NCI-H446 (cell line): ENCODE measurements around the gene DCC.
"Not testable (repeated sequence)": the region's sequence is repeated elsewhere in the genome, so short reads cannot be mapped to it uniquely, and the experiment has no call there.

Experiments used
- DNase-seq, 2 experiments: peaks; one replicate each; lab custom pipeline; 2025; lab: John Stamatoyannopoulos, UW

Gene DCC

DNA sequence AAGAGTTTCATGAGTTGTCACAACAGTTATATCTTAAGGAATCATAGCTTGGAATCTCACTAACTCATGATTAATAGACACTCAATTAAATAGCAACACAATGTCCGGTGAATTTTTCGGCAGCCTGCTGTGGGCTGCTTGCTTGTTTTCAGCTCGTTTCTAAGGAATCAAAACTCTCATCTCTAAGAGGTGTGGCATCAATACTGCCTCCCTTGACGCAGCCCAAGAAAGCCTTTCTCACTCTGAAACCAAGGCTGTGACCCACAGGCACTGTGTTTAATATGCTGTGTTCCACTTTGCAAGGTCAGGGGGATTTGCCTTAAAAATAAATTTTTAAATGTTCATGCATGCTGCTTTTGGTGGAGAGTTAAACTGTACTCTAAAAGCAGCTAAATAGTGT is 5.4 kb downstream of the DCC start:
- DNase-seq = no peak

GRCh38 chr18:52348209-52348608 is 8.2 kb downstream of the DCC start:
- DNase-seq = peak in 1 of 2 experiments; percentile 53

- DNase-seq = no peak
Observed at GRCh38 chr18:52349498-52349897, 9.5 kb downstream of the DCC start.

GRCh38 chr18:52352920-52353319 is 12.9 kb downstream of the DCC start:
- no peak for DNase-seq

- no peak for DNase-seq
Observed at GRCh38 chr18:52353589-52353988, 13.6 kb downstream of the DCC start.

DNA sequence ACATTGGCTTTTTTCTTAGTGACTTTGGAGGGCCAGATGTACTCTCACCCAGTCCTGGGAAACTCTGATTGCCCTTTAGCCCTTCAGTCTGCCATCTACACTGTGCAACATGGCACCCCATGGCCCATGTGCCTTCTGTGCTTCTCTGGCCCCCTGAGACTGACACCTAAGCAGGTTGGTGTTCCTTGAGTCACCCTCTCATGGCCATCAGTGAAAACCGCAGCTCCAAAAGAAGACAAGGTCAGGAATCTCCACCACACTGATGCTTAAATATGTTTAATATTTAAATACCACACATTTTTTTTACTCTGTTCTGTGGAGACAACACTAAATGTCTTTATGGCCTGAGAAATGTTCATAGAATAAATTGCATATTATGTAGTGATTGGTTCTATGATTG is 23.9 kb downstream of the DCC start:
- no peak for DNase-seq

DNA sequence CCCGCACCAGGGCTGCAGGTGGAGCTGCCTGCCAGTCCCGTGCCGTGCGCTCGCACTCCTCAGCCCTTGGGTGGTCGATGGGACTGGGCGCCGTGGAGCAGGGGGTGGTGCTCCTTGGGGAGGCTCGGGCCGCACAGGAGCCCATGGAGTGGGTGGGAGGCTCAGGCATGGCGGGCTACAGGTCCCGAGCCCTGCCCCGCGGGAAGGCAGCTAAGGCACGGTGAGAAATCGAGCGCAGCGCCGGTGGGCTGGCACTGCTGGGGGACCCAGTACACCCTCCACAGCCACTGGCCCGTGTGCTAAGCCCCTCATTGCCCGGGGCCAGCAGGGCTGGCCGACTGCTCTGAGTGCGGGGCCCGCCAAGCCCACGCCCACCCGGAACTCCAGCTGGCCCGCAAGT is 26.9 kb downstream of the DCC start:
- DNase-seq = not testable (repeated sequence)

DNA sequence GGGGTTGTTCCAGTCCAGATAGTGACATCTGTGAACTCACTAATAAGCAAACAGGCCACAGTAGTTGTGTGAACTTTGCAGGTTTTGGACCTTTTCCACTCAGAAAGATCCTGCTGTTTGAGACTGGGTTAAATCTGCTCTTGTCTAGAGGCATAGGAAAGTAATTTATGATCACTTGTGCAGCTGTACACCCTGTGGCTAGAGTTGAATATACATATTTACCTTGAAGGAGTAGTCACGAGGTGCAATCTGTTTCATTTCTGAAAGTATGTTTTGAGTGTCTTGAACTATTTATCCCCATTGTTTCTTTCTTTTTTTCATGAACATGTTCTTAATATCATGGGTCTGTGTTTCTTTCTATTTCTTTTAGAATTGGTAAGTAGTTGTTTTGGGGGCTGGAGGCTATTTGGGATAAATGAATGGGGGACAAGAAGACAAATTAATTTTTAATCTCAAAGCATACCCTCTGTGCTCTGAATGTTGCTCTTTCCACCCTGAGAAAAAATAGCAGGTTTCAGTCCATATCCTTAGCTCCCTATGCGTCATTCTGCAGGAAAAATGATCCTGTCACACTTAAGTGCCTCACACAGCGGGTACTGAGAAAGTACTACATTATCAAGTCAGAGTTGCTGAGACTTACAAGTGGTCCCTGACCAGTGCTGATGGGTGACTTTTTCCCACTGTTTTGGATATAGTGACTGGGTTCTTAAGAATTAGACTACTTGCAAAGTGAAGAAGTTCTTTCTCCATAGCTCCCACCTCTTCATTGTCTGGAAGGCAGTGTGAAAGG is 28.2 kb downstream of the DCC start:
- no peak for DNase-seq

- no peak for DNase-seq
Observed at GRCh38 chr18:52370841-52371240, 30.8 kb downstream of the DCC start.

- DNase-seq = no peak
Observed at GRCh38 chr18:52376104-52376503, 36.1 kb downstream of the DCC start.

- no peak for DNase-seq
Observed at GRCh38 chr18:52377094-52377493, 37.1 kb downstream of the DCC start.

DNA sequence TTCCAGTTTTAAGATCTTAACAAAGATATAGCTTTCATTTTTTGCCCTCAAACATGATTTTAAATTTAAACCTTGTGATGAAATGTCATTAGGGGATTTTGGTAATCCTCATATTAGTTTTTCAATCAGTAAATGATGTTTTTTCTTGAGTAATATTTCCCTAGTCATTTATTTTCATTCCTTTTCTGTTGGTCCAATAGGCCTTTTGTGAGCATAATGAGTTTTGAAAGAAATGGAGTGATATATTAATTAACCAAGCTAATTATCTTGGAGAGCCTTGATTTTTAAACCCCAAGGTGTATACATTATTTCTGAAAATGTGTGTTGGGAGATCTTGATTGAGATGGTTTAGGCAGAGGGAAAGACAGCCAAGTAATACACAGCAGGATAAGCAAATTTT is 46.3 kb downstream of the DCC start:
- DNase-seq = no peak

GRCh38 chr18:52387175-52387574 is 47.2 kb downstream of the DCC start:
- no peak for DNase-seq

GRCh38 chr18:52391810-52392559 is 52.0 kb downstream of the DCC start:
- peak; percentile 35 to 65 for DNase-seq

DNA sequence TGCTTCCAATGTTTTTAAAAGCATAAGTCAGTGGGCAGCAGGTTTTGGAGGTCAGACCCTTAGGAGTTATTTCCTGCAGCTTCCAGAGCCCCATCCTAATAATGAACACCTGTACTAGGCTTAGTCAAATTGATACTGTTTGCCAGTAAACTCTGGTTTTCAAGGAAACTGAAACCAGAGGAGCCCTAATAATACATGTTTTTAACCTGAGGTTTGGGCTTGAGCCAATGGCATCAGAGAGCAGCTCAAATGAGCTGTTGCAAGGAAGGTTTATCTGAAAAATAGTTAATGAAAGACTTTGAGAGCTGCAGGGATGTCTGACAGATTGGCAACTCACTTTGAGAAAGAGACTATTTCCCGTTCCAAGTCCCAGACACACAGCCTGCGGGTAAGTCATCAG is 54.6 kb downstream of the DCC start:
- peak in 1 of 2 experiments; percentile 2 for DNase-seq

GRCh38 chr18:52395146-52395852 is 55.3 kb downstream of the DCC start:
- DNase-seq = no peak

GRCh38 chr18:52401236-52401635 is 61.2 kb downstream of the DCC start:
- no peak for DNase-seq

- peak in 1 of 2 experiments; percentile 10 for DNase-seq
Observed at GRCh38 chr18:52402814-52403213, 62.8 kb downstream of the DCC start.

DNA sequence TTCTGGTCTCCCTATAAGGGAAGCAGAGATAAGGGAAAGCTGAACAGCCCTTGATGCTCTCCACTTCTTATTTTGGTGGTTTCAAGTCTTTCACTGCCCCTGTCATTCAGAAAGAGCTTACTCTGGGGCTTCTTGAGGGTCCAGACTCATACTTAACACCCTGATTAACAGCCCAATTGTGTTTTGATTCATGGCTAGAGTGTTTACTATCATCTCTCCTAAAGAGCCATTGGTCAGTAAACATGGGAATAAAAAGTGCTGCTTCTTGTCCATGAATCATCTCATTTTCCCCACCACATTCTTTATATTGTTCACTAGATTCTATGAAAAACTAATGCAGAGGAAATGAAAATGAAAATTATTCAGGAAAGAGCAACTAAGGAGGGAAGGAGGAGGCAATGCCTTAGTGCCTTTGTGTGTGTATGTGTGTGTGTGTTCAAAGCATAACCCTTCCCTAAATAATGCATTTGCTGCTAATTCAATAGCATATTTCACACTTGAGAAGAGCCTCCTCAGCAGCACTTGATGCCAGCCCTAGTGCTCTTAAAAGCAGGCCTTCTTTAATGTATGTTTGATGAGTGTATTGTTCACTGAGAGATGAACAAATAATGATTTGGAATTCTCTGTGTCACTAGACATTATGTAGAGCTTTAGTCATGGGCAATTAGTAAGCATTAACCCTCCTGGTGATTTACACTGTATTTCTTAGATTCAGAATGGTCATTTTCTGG is 63.5 kb downstream of the DCC start:
- DNase-seq = no peak

DNA sequence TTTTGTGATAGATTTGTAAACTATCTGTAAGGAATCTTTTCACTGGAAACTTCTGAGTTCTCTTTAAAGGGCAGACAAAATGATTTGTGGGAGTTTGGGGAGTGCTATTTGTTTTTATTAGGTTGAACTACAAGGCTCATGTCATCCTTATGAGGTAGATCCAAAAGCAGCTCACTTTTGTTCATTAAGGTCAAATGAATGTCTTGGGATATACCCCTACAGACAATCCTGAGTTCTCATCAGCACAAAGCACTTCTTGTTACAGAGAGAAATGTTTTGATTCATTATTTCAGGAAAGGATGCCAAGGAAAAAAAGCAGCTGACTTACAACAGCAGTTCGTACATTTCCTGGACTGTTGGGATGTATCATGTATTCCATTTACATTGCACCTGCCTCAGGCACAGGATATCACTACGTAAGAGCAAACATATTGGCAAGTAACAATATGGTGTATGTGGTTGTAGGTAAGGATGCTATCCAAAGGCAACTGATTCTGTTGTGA is 68.9 kb downstream of the DCC start:
- DNase-seq = no peak

GRCh38 chr18:52409727-52410126 is 69.7 kb downstream of the DCC start:
- DNase-seq = no peak

DNA sequence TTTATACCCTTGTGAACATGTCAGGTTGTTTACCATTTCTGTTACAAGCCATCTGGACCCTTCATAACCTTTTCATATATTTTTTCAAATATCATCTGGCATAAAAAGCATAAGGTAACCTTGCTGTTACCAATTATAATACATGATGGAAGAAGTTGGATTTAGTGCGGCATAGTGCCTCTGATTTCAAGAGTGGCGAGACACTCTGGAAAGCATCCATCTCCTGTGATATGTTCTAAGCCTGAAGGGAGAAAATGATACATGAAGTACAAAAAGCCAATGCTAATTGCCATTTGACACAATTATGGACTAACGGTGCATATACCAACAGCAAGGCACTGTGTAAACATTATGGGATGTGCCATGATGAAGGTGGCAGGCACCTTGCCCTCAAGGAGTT is 75.1 kb downstream of the DCC start:
- DNase-seq = peak in 1 of 2 experiments; percentile 26
